ENCODE results near the gene F2. TPM values are rescaled to one million over a fixed set of nuclear protein-coding genes. Genes with fewer than 3 reads are reported as not detected.

F2 gene
- total RNA-seq, 1 donor = not detected

GRCh38 chr11:46778416-46778815 is 59.4 kb downstream of the F2 start:
- no peak for TF ChIP-seq CTCF (IDR thresholded peaks at IDR 0.05; ENCODE audit: insufficient read depth, low read length)
- no peak for DNase-seq (ENCODE audit: low read depth)
- no peak overlapping the region for H3K4me3 ChIP-seq (ENCODE audit: low read depth, low read length)

Small RNA genes lying within 50 kb of the gene (small RNA-seq; reads per million reads assigned to genes)
- gene MIR5582 (0.64 reads per million, percentile 6 among the genes with 10 or more reads in this experiment), gene RF00573 (not detected), gene SNORD67 (827 reads per million, percentile 99 among the genes with 10 or more reads in this experiment)

Other genes with a start within 250 kb of the F2 start
- 18.0 and 46.9 TPM in 2 replicates for gene AMBRA1, start 125.2 kb upstream of the F2 start, total RNA-seq (ENCODE audit: low replicate concordance)
- gene HARBI1, start 102.0 kb upstream of the F2 start, total RNA-seq (ENCODE audit: low replicate concordance) = 4.3 and 4.5 TPM in 2 replicates
- 58.8 and 152 TPM in 2 replicates for gene ATG13, start 101.7 kb upstream of the F2 start, total RNA-seq (ENCODE audit: low replicate concordance)
- gene ARHGAP1, start 18.6 kb upstream of the F2 start, total RNA-seq (ENCODE audit: low replicate concordance) = 52.3 and 65.2 TPM in 2 replicates
- 9.3 and 18.7 TPM in 2 replicates for gene ZNF408, start 18.2 kb upstream of the F2 start, total RNA-seq (ENCODE audit: low replicate concordance)
- gene CKAP5, start 127.1 kb downstream of the F2 start, total RNA-seq (ENCODE audit: low replicate concordance) = 79.5 and 83.3 TPM in 2 replicates
- 4.7 and 9.7 TPM in 2 replicates for gene LRP4, start 199.3 kb downstream of the F2 start, total RNA-seq (ENCODE audit: low replicate concordance)
- gene CSTPP1, start 217.5 kb downstream of the F2 start, total RNA-seq (ENCODE audit: low replicate concordance) = 24.6 and 34.9 TPM in 2 replicates

All from fibroblast of the aortic adventitia (primary cell).